H1 (cell line): ENCODE data around the gene MAP3K13. TPM values are rescaled to one million over a fixed set of nuclear protein-coding genes. Genes with fewer than 3 reads are reported as not detected.

Experiments used
- CTCF ChIA-PET: fragments of 300-600 bp; sonication (Branson Sonifier 250); formaldehyde crosslinking; loops from one replicate; lab custom pipeline; 2021; ENCODE audit not compliant: partially characterized antibody; lab: Charles Lee
- POLR2A ChIA-PET: fragments of 300-600 bp; sonication (Branson Sonifier 250); formaldehyde crosslinking; loops from one replicate; lab custom pipeline; 2021; ENCODE audit warnings: inconsistent platforms; ENCODE audit not compliant: partially characterized antibody; lab: Charles Lee
- DNase-seq, 2 experiments: peaks; one replicate each; pipeline versions ENCODE4 v3.0.0 to v3.0.0-alpha.2; 2010 to 2022; ENCODE audit warnings: low spot score in 2 of 2, low read depth in 1 of 2, mixed read lengths in 1 of 2
- FAIRE-seq: peaks from 2 replicates; lab custom pipeline; 2011; peaks lifted over from hg19 to GRCh38; lab: Jason Lieb, UNC
- H2AFZ ChIP-seq: 2 replicates; pipeline ENCODE4 v1.8.1; 2012; ENCODE audit warnings: low read length, inconsistent platforms
- H2AK5ac ChIP-seq: 2 replicates; pipeline ENCODE4 v1.6.1; 2013; ENCODE audit warnings: low read depth, low read length
- H2BK120ac ChIP-seq: replicated peaks from 2 replicates; pipeline ENCODE3; 2013; ENCODE audit warnings: low read depth, low read length, inconsistent platforms
- H2BK12ac ChIP-seq: 2 replicates; pipeline ENCODE4 v1.6.1; 2013; ENCODE audit warnings: low read depth, low read length
- H2BK15ac ChIP-seq: 2 replicates; pipeline ENCODE4 v1.6.1; 2013; ENCODE audit warnings: low read length
- H2BK20ac ChIP-seq: 2 replicates; pipeline ENCODE4 v1.6.1; 2013; ENCODE audit warnings: low read length
- H2BK5ac ChIP-seq: 2 replicates; pipeline ENCODE4 v1.6.1; 2013; ENCODE audit warnings: low read depth, low read length
- H3K14ac ChIP-seq: 2 replicates; pipeline ENCODE4 v1.6.1; 2013; ENCODE audit warnings: inconsistent platforms; ENCODE audit not compliant: insufficient read length
- H3K18ac ChIP-seq: 2 replicates; pipeline ENCODE4 v1.6.1; 2013; ENCODE audit warnings: low read length; ENCODE audit errors: extremely low read depth
- H3K23ac ChIP-seq: 2 replicates; pipeline ENCODE4 v1.6.1; 2013; ENCODE audit warnings: inconsistent platforms; ENCODE audit not compliant: insufficient read length
- H3K23me2 ChIP-seq: 2 replicates; pipeline ENCODE4 v1.6.1; 2013; ENCODE audit warnings: low read depth, low read length
- H3K27ac ChIP-seq: 2 replicates; pipeline ENCODE4 v1.6.1; 2011; ENCODE audit warnings: low read depth, low read length, inconsistent platforms
- H3K27me3 ChIP-seq, 4 experiments: replicated peaks in 1 of 4; 1 replicate in 1 of 4; 2 replicates in 3 of 4; pipeline versions ENCODE4 v1.6.1 to v1.8.1; 2011 to 2013; ENCODE audit warnings: low read length in 3 of 4, mild to moderate bottlenecking in 3 of 4, inconsistent platforms in 2 of 4, mixed read lengths in 2 of 4, moderate library complexity in 1 of 4; ENCODE audit not compliant: control insufficient read depth in 3 of 4, insufficient read depth in 3 of 4; ENCODE audit errors: extremely low read depth in 1 of 4
- H3K36me3 ChIP-seq, 4 experiments: 2 replicates each; pipeline versions ENCODE4 v1.6.1 to v1.8.1; 2011 to 2013; ENCODE audit warnings: mild to moderate bottlenecking in 4 of 4, low read length in 3 of 4, moderate library complexity in 2 of 4, control low read depth in 1 of 4, inconsistent platforms in 1 of 4; ENCODE audit not compliant: insufficient read depth in 4 of 4, control insufficient read depth in 2 of 4
- H3K4ac ChIP-seq: replicated peaks from 2 replicates; pipeline ENCODE3; 2013; ENCODE audit warnings: low read length, low read depth, mixed read lengths, inconsistent platforms; ENCODE audit not compliant: insufficient read length
- H3K4me1 ChIP-seq, 4 experiments: replicated peaks in 1 of 4; 1 replicate in 1 of 4; 2 replicates in 3 of 4; pipeline versions ENCODE4 v1.6.1 to v1.8.1; 2011 to 2013; ENCODE audit warnings: low read length in 3 of 4, inconsistent platforms in 2 of 4, mixed read lengths in 1 of 4; ENCODE audit not compliant: insufficient read depth in 4 of 4, control insufficient read depth in 3 of 4
- H3K4me2 ChIP-seq, 2 experiments: 2 replicates each; pipeline versions ENCODE4 v1.6.1 to v1.8.1; 2011 to 2013; ENCODE audit warnings: low read depth in 2 of 2, low read length in 2 of 2, control low read depth in 1 of 2, inconsistent platforms in 1 of 2, mild to moderate bottlenecking in 1 of 2; ENCODE audit not compliant: insufficient read depth in 1 of 2
- H3K4me3 ChIP-seq, 4 experiments: fragments of 200-600, 300-600 bp in 1 of 4; sonication (generic), shearing (Covaris generic), sonication (Bioruptor Twin) in 1 of 4; 2 replicates each; pipeline versions ENCODE4 v1.5.1 to v1.8.1; 2011 to 2016; ENCODE audit warnings: low read length in 4 of 4, low read depth in 3 of 4, control low read depth in 2 of 4, inconsistent platforms in 2 of 4, mild to moderate bottlenecking in 2 of 4, mixed read lengths in 1 of 4, moderate library complexity in 1 of 4; ENCODE audit not compliant: insufficient read depth in 2 of 4; ENCODE audit errors: extremely low read depth in 1 of 4
- H3K56ac ChIP-seq: replicated peaks from 2 replicates; pipeline ENCODE3; 2013; ENCODE audit warnings: low read depth, mild to moderate bottlenecking, mixed read lengths, low read length, inconsistent platforms; ENCODE audit not compliant: insufficient read length
- H3K79me1 ChIP-seq: 2 replicates; pipeline ENCODE4 v1.6.1; 2013; ENCODE audit warnings: low read depth, low read length, control low read depth
- H3K79me2 ChIP-seq, 2 experiments: 2 replicates each; pipeline versions ENCODE4 v1.6.1 to v1.8.1; 2012 to 2013; ENCODE audit warnings: low read length in 2 of 2, mild to moderate bottlenecking in 2 of 2, inconsistent platforms in 1 of 2; ENCODE audit not compliant: insufficient read depth in 2 of 2, control insufficient read depth in 1 of 2
- H3K9ac ChIP-seq, 4 experiments: replicated peaks in 1 of 4; 1 replicate in 1 of 4; 2 replicates in 3 of 4; pipeline versions ENCODE4 v1.6.1 to v1.8.1; 2011 to 2013; ENCODE audit warnings: low read depth in 3 of 4, low read length in 3 of 4, control low read depth in 2 of 4, mild to moderate bottlenecking in 2 of 4, moderate library complexity in 2 of 4, inconsistent platforms in 1 of 4; ENCODE audit errors: extremely low read depth in 1 of 4
- H3K9me3 ChIP-seq, 2 experiments: 2 replicates each; pipeline versions ENCODE4 v1.6.1 to v1.8.1; 2012 to 2013; ENCODE audit warnings: mild to moderate bottlenecking in 2 of 2, moderate library complexity in 2 of 2, control low read depth in 1 of 2, inconsistent platforms in 1 of 2, low read depth in 1 of 2, low read length in 1 of 2, mixed read lengths in 1 of 2; ENCODE audit not compliant: insufficient read depth in 2 of 2
- H4K20me1 ChIP-seq, 2 experiments: replicated peaks in 1 of 2; 2 replicates each; pipeline versions ENCODE3 to v1.8.1; 2011 to 2013; ENCODE audit warnings: inconsistent platforms in 2 of 2, low read length in 2 of 2, mild to moderate bottlenecking in 1 of 2; ENCODE audit not compliant: insufficient read depth in 2 of 2, control insufficient read depth in 1 of 2
- H4K5ac ChIP-seq: 2 replicates; pipeline ENCODE4 v1.6.1; 2013; ENCODE audit warnings: low read length, low read depth, mixed read lengths, inconsistent platforms; ENCODE audit not compliant: insufficient read length
- H4K8ac ChIP-seq: 2 replicates; pipeline ENCODE4 v1.8.0; 2013; ENCODE audit warnings: mild to moderate bottlenecking, moderate library complexity, low read length, inconsistent platforms; ENCODE audit not compliant: insufficient read depth; ENCODE audit errors: extremely low read depth
- H4K91ac ChIP-seq: replicated peaks from 2 replicates; pipeline ENCODE3; 2013; ENCODE audit warnings: low read length, mixed read lengths, inconsistent platforms; ENCODE audit not compliant: insufficient read length
- ATF3 ChIP-seq: IDR thresholded peaks from 2 replicates; pipeline ENCODE4 v1.6.1; 2011; ENCODE audit warnings: low read depth, mild to moderate bottlenecking, low read length; ENCODE audit not compliant: insufficient read depth
- BRCA1 ChIP-seq: IDR thresholded peaks from 2 replicates; pipeline ENCODE4 v1.6.1; 2012; ENCODE audit warnings: low read depth, low read length, improper control_type of control experiment
- CBX5 ChIP-seq: fragments of 300-800, 300-1000 bp; sonication (generic); IDR thresholded peaks from 2 replicates; pipeline ENCODE4 v1.7.1; 2016; ENCODE audit warnings: antibody characterized with exemption, low read length, low read depth
- CREB1 ChIP-seq: IDR thresholded peaks from 2 replicates; pipeline ENCODE4 v1.6.1; 2012; ENCODE audit warnings: inconsistent platforms
- KDM4A ChIP-seq: IDR thresholded peaks from one replicate; pipeline ENCODE4 v1.7.1; 2012; ENCODE audit warnings: low read depth, mild to moderate bottlenecking, moderate library complexity, low read length, inconsistent platforms; ENCODE audit not compliant: severe bottlenecking
- MAFK ChIP-seq: IDR thresholded peaks from 2 replicates; pipeline ENCODE4 v1.6.1; 2012; ENCODE audit warnings: low read depth, mild to moderate bottlenecking, improper control_type of control experiment, low read length
- NANOG ChIP-seq: IDR thresholded peaks from 2 replicates; pipeline ENCODE4 v1.6.1; 2011; ENCODE audit warnings: low read length, low read depth, mild to moderate bottlenecking, inconsistent platforms; ENCODE audit not compliant: insufficient read depth, poor library complexity, severe bottlenecking
- POLR2A ChIP-seq, 2 experiments: IDR thresholded peaks; 1 replicate in 1 of 2; 2 replicates in 1 of 2; pipeline ENCODE4 v1.6.1; 2011; ENCODE audit warnings: low read depth in 2 of 2, low read length in 2 of 2, mild to moderate bottlenecking in 2 of 2; ENCODE audit errors: control extremely low read depth in 1 of 2
- POLR2AphosphoS5 ChIP-seq: IDR thresholded peaks from 2 replicates; pipeline ENCODE4 v1.6.1; 2011; ENCODE audit warnings: low read depth, low read length
- SIRT6 ChIP-seq: IDR thresholded peaks from one replicate; pipeline ENCODE4 v1.7.1; 2012; ENCODE audit warnings: low read length, inconsistent platforms
- SP1 ChIP-seq: IDR thresholded peaks from 2 replicates; pipeline ENCODE4 v1.6.1; 2011; ENCODE audit warnings: low read depth, low read length
- ZNF274 ChIP-seq: IDR thresholded peaks from 2 replicates; pipeline ENCODE4 v1.7.0; 2012; ENCODE audit warnings: low read length, borderline replicate concordance; ENCODE audit errors: extremely low read depth
- whole genome bisulfite sequencing, 2 experiments: shearing (Covaris generic) in 1 of 2; methylation state at CpG; one replicate each; pipeline versions ENCODE4 v1.1.6 to v1.1.7; 2013 to 2015; ENCODE audit warnings: low lambda C conversion rate in 2 of 2, mixed read lengths in 2 of 2, inconsistent platforms in 1 of 2, low coverage in 1 of 2, missing lambda C conversion rate in 1 of 2; ENCODE audit not compliant: insufficient replicate concordance in 2 of 2, insufficient coverage in 1 of 2, insufficient read length in 1 of 2; ENCODE audit errors: extremely low coverage in 1 of 2, missing lambda C conversion rate in 1 of 2; 5-methylcytosine and 5-hydroxymethylcytosine counted together
- polyA plus RNA-seq, 7 experiments: library from polyadenylated mRNA; depleted of rRNA in 3 of 7; stranded (reverse) in 5 of 7; unstranded in 2 of 7; fragments of >200 nt in 5 of 7; fragments of 200-250 nt in 2 of 7; gene quantifications; 1 replicate in 5 of 7; 2 replicates in 1 of 7; 4 replicates in 1 of 7; pipeline versions ENCODE4 v1.2.1 to v1.2.3, GENCODE V29; 2011 to 2013; ENCODE audit warnings: missing spikeins in 2 of 7, mixed read lengths in 2 of 7
- total RNA-seq: library from RNA; stranded (reverse); fragmentation: NEBNext Ultra II Directional; extraction: Animal tissue kit (Norgen Biotek cat#: 25700); gene quantifications from 2 replicates; pipeline ENCODE4 v1.2.1, GENCODE V29; 2021

The MAP3K13 gene
- total and polyA plus RNA-seq, 2 of the 8 experiments (the other 6 are each of a cell fraction or from before 2014, with no cell fraction given): 6.8 to 17.9 TPM

GRCh38 chr3:185332026-185332735 is 30.8 kb upstream of the MAP3K13 start:
- FAIRE-seq: no peak
- POLR2A ChIA-PET: no interaction called here
- TF ChIP-seq KDM4A (no peak), NANOG (no peak), CBX5 (no peak), POLR2A (IDR thresholded peaks at IDR 0.05; ENCODE audit: control extremely low read depth in 1 of 2, low read depth in 2 of 2, low read length in 2 of 2) (no peak), BRCA1 (no peak), POLR2AphosphoS5 (no peak), MAFK (no peak), ATF3 (no peak), ZNF274 (no peak), CREB1 (no peak), SP1 (no peak), SIRT6 (no peak)

More at GRCh38 chr3:185332026-185332735, 30.8 kb upstream of the MAP3K13 start:
- Histone ChIP-seq H3K56ac (no peak overlapping the region), H2BK15ac (no peak overlapping the region), H4K5ac (no peak overlapping the region), H4K8ac (no peak overlapping the region), H3K4me2 (no peak overlapping the region), H2AK5ac (no peak overlapping the region), H3K9me3 (no peaks in the 10 kb centered on the region), H2BK12ac (no peak overlapping the region), H3K27ac (no peak overlapping the region), H3K23me2 (no peaks in the 10 kb centered on the region), H3K79me1 (no peaks in the 10 kb centered on the region), H3K79me2 (no peaks in the 10 kb centered on the region), H3K18ac (no peak overlapping the region), H4K91ac (no peak overlapping the region), H3K27me3 (no peaks in the 10 kb centered on the region), H3K23ac (no peak overlapping the region), H4K20me1 (no peaks in the 10 kb centered on the region), H3K4me1 (no peaks in the 10 kb centered on the region), H3K14ac (no peak overlapping the region), H3K9ac (no peak overlapping the region), H3K36me3 (no peaks in the 10 kb centered on the region), H3K4me3 (no peak overlapping the region), H3K4ac (no peak overlapping the region), H2AFZ (no peak overlapping the region), H2BK20ac (no peak overlapping the region), H2BK5ac (no peak overlapping the region), H2BK120ac (no peak overlapping the region)
- 91% methylated on average over 3 of the region's 3 CpGs; no CpG with 5 or more reads in 1 of the 2 experiments for WGBS, 2 experiments
- CTCF ChIA-PET: no interaction called here
- DNase-seq: no peak
